ENCODE results near the gene XRCC6.

The XRCC6 gene

GRCh38 chr22:41598891-41599635 lies 22.0 kb upstream of the XRCC6 start:
- DNase-seq (ENCODE audit: low read depth) = no peak
- TF ChIP-seq, protein P1, sequence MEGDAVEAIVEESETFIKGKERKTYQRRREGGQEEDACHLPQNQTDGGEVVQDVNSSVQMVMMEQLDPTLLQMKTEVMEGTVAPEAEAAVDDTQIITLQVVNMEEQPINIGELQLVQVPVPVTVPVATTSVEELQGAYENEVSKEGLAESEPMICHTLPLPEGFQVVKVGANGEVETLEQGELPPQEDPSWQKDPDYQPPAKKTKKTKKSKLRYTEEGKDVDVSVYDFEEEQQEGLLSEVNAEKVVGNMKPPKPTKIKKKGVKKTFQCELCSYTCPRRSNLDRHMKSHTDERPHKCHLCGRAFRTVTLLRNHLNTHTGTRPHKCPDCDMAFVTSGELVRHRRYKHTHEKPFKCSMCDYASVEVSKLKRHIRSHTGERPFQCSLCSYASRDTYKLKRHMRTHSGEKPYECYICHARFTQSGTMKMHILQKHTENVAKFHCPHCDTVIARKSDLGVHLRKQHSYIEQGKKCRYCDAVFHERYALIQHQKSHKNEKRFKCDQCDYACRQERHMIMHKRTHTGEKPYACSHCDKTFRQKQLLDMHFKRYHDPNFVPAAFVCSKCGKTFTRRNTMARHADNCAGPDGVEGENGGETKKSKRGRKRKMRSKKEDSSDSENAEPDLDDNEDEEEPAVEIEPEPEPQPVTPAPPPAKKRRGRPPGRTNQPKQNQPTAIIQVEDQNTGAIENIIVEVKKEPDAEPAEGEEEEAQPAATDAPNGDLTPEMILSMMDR (IDR thresholded peaks at IDR 0.05; ENCODE audit: low read length, missing control alignments) = no peak
- H3K4me3 ChIP-seq (replicated peaks; ENCODE audit: low read depth, low read length) = no peak overlapping the region

DNA sequence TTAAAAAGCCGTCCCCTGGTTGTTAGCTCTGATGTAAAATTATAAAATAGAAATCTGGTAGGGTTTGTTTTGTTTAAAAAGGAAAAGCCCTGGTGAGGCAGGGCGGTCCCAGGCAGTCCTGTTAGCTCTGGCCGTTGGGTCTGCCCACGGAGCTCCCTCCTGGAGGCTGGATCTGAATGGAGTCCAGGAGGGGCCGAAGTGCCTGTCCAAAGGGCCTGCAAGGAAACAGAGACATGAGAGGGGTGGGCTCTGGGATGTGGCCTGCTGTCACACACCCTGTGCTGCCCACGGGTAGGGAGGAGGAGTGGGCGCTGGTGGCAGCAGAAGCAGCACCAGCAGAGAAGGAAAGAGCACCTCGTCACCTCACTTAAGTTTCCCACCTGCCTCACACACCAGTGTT lies 20.1 kb upstream of the XRCC6 start:
- DNase-seq (ENCODE audit: low read depth) = no peak
- no peak overlapping the region for H3K4me3 ChIP-seq (replicated peaks; ENCODE audit: low read depth, low read length)
- TF ChIP-seq, protein P1 (IDR thresholded peaks at IDR 0.05; ENCODE audit: low read length, missing control alignments) = no peak

DNA sequence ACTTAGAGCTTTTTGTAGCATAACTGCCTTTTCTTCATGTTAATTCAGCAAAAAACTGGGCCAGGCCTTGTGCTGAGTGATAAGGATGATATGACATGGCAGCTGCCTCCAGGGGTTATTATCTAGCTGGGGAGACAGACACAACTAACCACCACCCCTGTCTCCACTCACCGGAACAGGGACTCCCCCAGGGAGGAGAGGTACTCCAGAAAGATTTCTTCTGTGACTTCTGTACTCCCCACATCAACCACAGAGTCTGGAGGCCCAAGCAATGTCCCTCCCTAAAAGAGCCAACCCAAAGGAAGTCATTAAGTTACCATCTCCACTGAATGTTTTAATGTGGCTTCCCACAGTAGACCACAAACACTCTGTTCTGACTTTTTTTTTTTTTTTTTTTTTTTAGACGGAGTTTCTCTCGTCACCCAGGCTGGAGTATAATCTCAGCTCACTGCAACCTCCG lies 17.2 kb upstream of the XRCC6 start:
- H3K4me3 ChIP-seq (replicated peaks; ENCODE audit: low read depth, low read length) = no peak overlapping the region
- TF ChIP-seq, protein P1 (IDR thresholded peaks at IDR 0.05; ENCODE audit: low read length, missing control alignments) = no peak
- no peak for DNase-seq (ENCODE audit: low read depth)

GRCh38 chr22:41608386-41608785 lies 12.7 kb upstream of the XRCC6 start:
- DNase-seq (ENCODE audit: low read depth) = no peak
- TF ChIP-seq, protein P1 (IDR thresholded peaks at IDR 0.05; ENCODE audit: low read length, missing control alignments) = no peak
- H3K4me3 ChIP-seq (replicated peaks; ENCODE audit: low read depth, low read length) = no peak overlapping the region

- TF ChIP-seq, protein P1 (IDR thresholded peaks at IDR 0.05; ENCODE audit: low read length, missing control alignments) = no peak
- no peak for DNase-seq (ENCODE audit: low read depth)
- no peak overlapping the region for H3K4me3 ChIP-seq (replicated peaks; ENCODE audit: low read depth, low read length)
Measured at GRCh38 chr22:41612603-41613306, 8.3 kb upstream of the XRCC6 start.

DNA sequence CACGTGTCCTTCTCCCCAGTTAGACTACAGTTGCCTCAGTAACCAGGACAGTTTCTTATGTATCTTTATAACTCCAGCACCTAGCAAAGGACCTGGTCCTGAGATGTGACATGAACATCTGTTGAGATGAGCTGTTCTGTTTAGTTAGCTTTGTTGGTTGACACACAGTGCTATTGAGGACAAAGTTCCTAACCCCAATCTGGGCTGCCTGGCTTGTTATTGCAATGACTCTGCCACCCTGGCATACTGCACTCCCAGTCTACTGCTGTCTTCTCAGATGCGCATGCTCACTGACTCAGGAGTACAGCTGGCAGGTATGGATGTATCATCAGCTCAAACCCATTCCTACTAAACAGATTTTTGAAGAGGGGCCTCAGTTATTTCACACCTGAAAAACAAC lies 7.6 kb upstream of the XRCC6 start:
- TF ChIP-seq, protein P1 (IDR thresholded peaks at IDR 0.05; ENCODE audit: low read length, missing control alignments) = no peak
- no peak for DNase-seq (ENCODE audit: low read depth)
- no peak overlapping the region for H3K4me3 ChIP-seq (replicated peaks; ENCODE audit: low read depth, low read length)

All from fibroblast of pulmonary artery (primary cell).